Trophoblast cell (in vitro differentiated cells and primary cell): Measurements from ENCODE around the gene DCN.

ENCODE experiments used
- DNase-seq, 2 donors: peaks; one replicate each; pipeline ENCODE4 v3.0.0-alpha.2; 2016
- H2AFZ ChIP-seq: 2 replicates; pipeline ENCODE4 v1.6.1; 2013; ENCODE audit warnings: low read length, moderate library complexity, mild to moderate bottlenecking; ENCODE audit not compliant: insufficient read depth, poor library complexity
- H2AK5ac ChIP-seq: 2 replicates; pipeline ENCODE4 v1.6.1; 2013; ENCODE audit warnings: mild to moderate bottlenecking, low read length
- H2BK120ac ChIP-seq: 2 replicates; pipeline ENCODE4 v1.6.1; 2013; ENCODE audit warnings: low read length, mild to moderate bottlenecking, moderate library complexity; ENCODE audit not compliant: insufficient read depth, poor library complexity
- H2BK12ac ChIP-seq: 2 replicates; pipeline ENCODE4 v1.6.1; 2013; ENCODE audit warnings: mild to moderate bottlenecking, low read length, moderate library complexity
- H2BK5ac ChIP-seq: 2 replicates; pipeline ENCODE4 v1.6.1; 2013; ENCODE audit warnings: low read length, low read depth, moderate library complexity, mild to moderate bottlenecking; ENCODE audit not compliant: poor library complexity
- H3K14ac ChIP-seq: 2 replicates; pipeline ENCODE4 v1.6.1; 2013; ENCODE audit warnings: mild to moderate bottlenecking, low read length
- H3K18ac ChIP-seq: 2 replicates; pipeline ENCODE4 v1.6.1; 2013; ENCODE audit warnings: mild to moderate bottlenecking, low read length
- H3K23ac ChIP-seq: 2 replicates; pipeline ENCODE4 v1.6.1; 2013; ENCODE audit warnings: low read length
- H3K27ac ChIP-seq: 2 replicates; pipeline ENCODE4 v1.5.1; 2013; ENCODE audit warnings: low read depth, mild to moderate bottlenecking, inconsistent platforms, low read length, moderate library complexity
- H3K27me3 ChIP-seq: 2 replicates; pipeline ENCODE4 v1.6.1; 2013; ENCODE audit warnings: inconsistent platforms, mild to moderate bottlenecking, low read length, moderate library complexity; ENCODE audit not compliant: insufficient read depth
- H3K36me3 ChIP-seq, 2 experiments: 1 replicate in 1 of 2; 2 replicates in 1 of 2; pipeline ENCODE4 v1.6.1; 2013; ENCODE audit warnings: low read length in 2 of 2, mild to moderate bottlenecking in 2 of 2, moderate library complexity in 1 of 2; ENCODE audit not compliant: insufficient read depth in 2 of 2, control insufficient read depth in 1 of 2
- H3K4ac ChIP-seq: 2 replicates; pipeline ENCODE4 v1.6.1; 2013; ENCODE audit warnings: low read depth, mild to moderate bottlenecking, low read length, moderate library complexity
- H3K4me1 ChIP-seq, 2 experiments: 1 replicate in 1 of 2; 2 replicates in 1 of 2; pipeline ENCODE4 v1.6.1; 2013; ENCODE audit warnings: low read length in 2 of 2, mild to moderate bottlenecking in 2 of 2, moderate library complexity in 1 of 2; ENCODE audit not compliant: insufficient read depth in 2 of 2, control insufficient read depth in 1 of 2
- H3K4me2 ChIP-seq: 2 replicates; pipeline ENCODE4 v1.6.1; 2013; ENCODE audit warnings: inconsistent platforms, mild to moderate bottlenecking, low read length, moderate library complexity
- H3K4me3 ChIP-seq: 2 replicates; pipeline ENCODE4 v1.5.1; 2013; ENCODE audit warnings: mild to moderate bottlenecking, low read depth, low read length, inconsistent platforms
- H3K79me1 ChIP-seq: one replicate; pipeline ENCODE4 v1.6.1; 2013; ENCODE audit warnings: low read length
- H3K79me2 ChIP-seq: 2 replicates; pipeline ENCODE4 v1.6.1; 2013; ENCODE audit warnings: low read length, mild to moderate bottlenecking; ENCODE audit not compliant: control insufficient read depth, insufficient read depth, poor library complexity
- H3K9ac ChIP-seq: 2 replicates; pipeline ENCODE4 v1.6.1; 2013; ENCODE audit warnings: mild to moderate bottlenecking, low read length
- H3K9me3 ChIP-seq: 2 replicates; pipeline ENCODE4 v1.6.1; 2013; ENCODE audit warnings: low read depth, mild to moderate bottlenecking, control low read depth, inconsistent platforms, low read length; ENCODE audit not compliant: insufficient read depth
- H4K12ac ChIP-seq: 2 replicates; pipeline ENCODE4 v1.6.1; 2013; ENCODE audit warnings: low read depth, mild to moderate bottlenecking, low read length, moderate library complexity
- H4K8ac ChIP-seq: 2 replicates; pipeline ENCODE4 v1.6.1; 2013; ENCODE audit warnings: low read depth, mild to moderate bottlenecking, low read length, moderate library complexity
- H4K91ac ChIP-seq: one replicate; pipeline ENCODE4 v1.6.1; 2013; ENCODE audit warnings: low read depth, mild to moderate bottlenecking, low read length, moderate library complexity
- WGBS: extraction: QIAGEN DNeasy Blood & Tissue Kit; methylation state at CpG from one replicate; pipeline ENCODE4 v1.1.7; 2013; ENCODE audit warnings: missing lambda C conversion rate; ENCODE audit not compliant: insufficient read length, insufficient coverage; ENCODE audit errors: extremely low coverage; 5-methylcytosine and 5-hydroxymethylcytosine counted together

Gene DCN

DNA sequence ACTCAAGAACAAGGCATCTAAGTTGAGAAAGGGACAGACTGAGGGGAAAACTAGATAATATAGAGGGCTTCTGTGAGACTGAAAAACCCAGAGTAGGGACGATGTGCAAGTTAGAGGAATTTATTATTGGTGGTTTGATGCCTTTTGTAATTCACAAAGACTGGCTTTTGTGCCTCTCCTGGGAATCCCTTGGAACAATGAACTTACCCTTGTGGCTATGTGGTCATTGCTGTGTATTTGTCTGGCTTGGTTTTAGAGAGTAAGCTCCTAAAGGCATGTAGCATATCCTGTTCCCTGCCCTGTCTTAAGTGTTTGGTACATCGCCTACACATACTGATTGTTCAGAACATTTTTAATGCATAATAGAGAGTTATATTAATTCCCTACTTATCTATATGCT lies 26.6 kb downstream of the DCN start:
- H3K4me2 ChIP-seq, result no peak overlapping the region
- H4K8ac ChIP-seq, result no peak overlapping the region
- no peaks in the 10 kb centered on the region for H3K79me2 ChIP-seq
- H2AK5ac ChIP-seq, result no peak overlapping the region
- H3K14ac ChIP-seq, result no peak overlapping the region
- no peak overlapping the region for H2BK120ac ChIP-seq
- H3K27me3 ChIP-seq, result no peaks in the 10 kb centered on the region
- no peak overlapping the region for H2BK5ac ChIP-seq
- H2BK12ac ChIP-seq, result no peak overlapping the region
- no peak overlapping the region for H3K18ac ChIP-seq
- H3K23ac ChIP-seq, result no peak overlapping the region
- no peak overlapping the region for H4K91ac ChIP-seq
- no peak overlapping the region for H3K4me3 ChIP-seq
- peaks cover under 1 to 2% of the 10 kb centered on the region in 2 experiments for H3K36me3 ChIP-seq
- no CpG with 5 or more reads among the region's 2 CpGs for WGBS
- H3K9ac ChIP-seq, result no peak overlapping the region
- H3K4ac ChIP-seq, result no peak overlapping the region
- H3K79me1 ChIP-seq, result no peaks in the 10 kb centered on the region
- no peaks in the 10 kb centered on the region for H3K4me1 ChIP-seq
- no peak overlapping the region for H4K12ac ChIP-seq
- H2AFZ ChIP-seq, result no peak overlapping the region
- H3K27ac ChIP-seq, result no peak overlapping the region
- no peaks in the 10 kb centered on the region for H3K9me3 ChIP-seq
- DNase-seq, result no peak

DNA sequence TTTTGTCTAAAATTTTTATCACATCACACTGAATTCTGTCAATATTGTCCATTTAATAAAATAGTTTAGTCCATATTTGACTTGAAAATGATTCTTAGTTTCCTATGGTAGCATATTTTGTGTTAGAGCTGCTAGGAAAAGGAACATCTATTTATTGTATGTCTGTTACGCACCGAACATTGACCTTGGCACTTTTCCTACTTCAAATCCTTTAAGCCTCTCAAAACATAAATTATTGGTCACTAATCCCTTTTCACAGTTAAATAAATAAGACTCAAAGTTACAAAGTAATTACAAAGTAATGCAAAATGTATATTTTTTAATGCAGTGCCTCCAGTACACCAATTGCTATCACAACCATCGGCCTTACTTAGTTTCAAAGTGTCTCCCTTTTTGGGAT lies 28.5 kb downstream of the DCN start:
- Histone ChIP-seq H2BK120ac (no peak overlapping the region), H3K27ac (no peak overlapping the region), H3K14ac (no peak overlapping the region), H4K12ac (no peak overlapping the region), H2BK12ac (no peak overlapping the region), H4K91ac (no peak overlapping the region), H2AFZ (no peak overlapping the region), H3K4ac (no peak overlapping the region), H3K9me3 (no peaks in the 10 kb centered on the region), H3K4me3 (no peak overlapping the region), H3K18ac (no peak overlapping the region), H3K79me2 (no peaks in the 10 kb centered on the region), H3K27me3 (no peaks in the 10 kb centered on the region), H3K9ac (no peak overlapping the region), H3K4me2 (no peak overlapping the region), H3K23ac (no peak overlapping the region), H3K36me3 (peaks cover 2% of the 10 kb centered on the region in 2 experiments), H4K8ac (no peak overlapping the region), H3K4me1 (no peaks in the 10 kb centered on the region), H2AK5ac (no peak overlapping the region), H3K79me1 (no peaks in the 10 kb centered on the region), H2BK5ac (no peak overlapping the region)
- no peak for DNase-seq
- no CpG with 5 or more reads among the region's 3 CpGs for WGBS

DNA sequence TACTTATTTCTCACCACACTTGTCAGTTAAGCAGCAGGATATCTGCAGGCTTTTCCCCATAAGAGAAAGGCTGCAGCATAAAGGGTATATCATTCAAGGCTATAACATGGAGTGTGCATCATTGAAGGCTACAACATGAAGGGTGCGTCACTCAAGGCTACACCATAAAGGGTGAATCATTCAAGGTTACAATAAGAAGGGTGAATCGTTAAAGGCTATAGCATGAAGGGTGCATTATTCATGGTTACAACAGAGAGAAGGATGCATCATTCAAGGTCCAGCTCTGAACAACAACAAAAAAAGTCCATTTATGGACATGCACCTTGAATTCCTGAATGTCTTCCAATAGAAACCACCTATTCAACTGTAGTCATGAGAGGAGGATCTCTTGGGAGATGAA lies 38.6 kb downstream of the DCN start:
- WGBS, result no CpG with 5 or more reads among the region's 2 CpGs
- no peak overlapping the region for H2BK5ac ChIP-seq
- H4K12ac ChIP-seq, result no peak overlapping the region
- no peak overlapping the region for H2AK5ac ChIP-seq
- no peak overlapping the region for H3K9ac ChIP-seq
- H2AFZ ChIP-seq, result no peak overlapping the region
- H3K36me3 ChIP-seq, result peaks cover 0 to 3% of the 10 kb centered on the region in 2 experiments
- H3K79me1 ChIP-seq, result peaks cover 6% of the 10 kb centered on the region
- no peaks in the 10 kb centered on the region for H3K79me2 ChIP-seq
- DNase-seq, result no peak
- no peak overlapping the region for H4K91ac ChIP-seq
- no peak overlapping the region for H2BK120ac ChIP-seq
- no peak overlapping the region for H3K14ac ChIP-seq
- H3K9me3 ChIP-seq, result no peaks in the 10 kb centered on the region
- no peak overlapping the region for H3K4me3 ChIP-seq
- no peak overlapping the region for H3K23ac ChIP-seq
- H3K4ac ChIP-seq, result no peak overlapping the region
- no peak overlapping the region for H4K8ac ChIP-seq
- H3K27me3 ChIP-seq, result no peaks in the 10 kb centered on the region
- H3K18ac ChIP-seq, result no peak overlapping the region
- peaks cover 2 to 6% of the 10 kb centered on the region in 2 experiments for H3K4me1 ChIP-seq
- no peak overlapping the region for H3K27ac ChIP-seq
- H3K4me2 ChIP-seq, result no peak overlapping the region
- H2BK12ac ChIP-seq, result no peak overlapping the region

DNA sequence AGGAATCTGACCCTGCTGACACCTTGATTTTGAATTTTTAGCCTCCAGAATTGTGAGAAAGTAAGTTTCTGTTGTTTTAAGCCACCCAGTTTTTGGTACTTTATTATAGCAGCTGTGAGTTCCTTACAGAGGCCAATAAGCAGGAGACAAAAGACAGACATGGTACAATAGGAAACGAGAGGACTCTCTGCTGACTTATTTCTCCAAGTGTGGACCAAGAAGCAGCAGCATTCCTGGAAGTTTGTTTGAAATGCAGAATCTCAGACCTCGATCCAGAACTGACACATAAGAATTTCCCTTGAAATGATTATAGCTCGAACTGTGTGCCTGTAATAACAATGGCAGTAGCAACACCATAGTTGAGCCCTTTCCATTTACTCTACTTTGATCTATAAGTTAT lies 39.4 kb downstream of the DCN start:
- no peak for DNase-seq
- Histone ChIP-seq H3K27me3 (no peaks in the 10 kb centered on the region), H2AK5ac (no peak overlapping the region), H3K4me1 (peaks cover 2 to 6% of the 10 kb centered on the region in 2 experiments), H2BK120ac (peak overlapping the region; percentile 22), H3K9me3 (no peaks in the 10 kb centered on the region), H3K9ac (no peak overlapping the region), H4K91ac (no peak overlapping the region), H3K79me1 (peaks cover 6% of the 10 kb centered on the region), H3K4ac (no peak overlapping the region), H3K79me2 (no peaks in the 10 kb centered on the region), H3K23ac (no peak overlapping the region), H3K18ac (no peak overlapping the region), H3K36me3 (no peaks in the 10 kb centered on the region), H3K4me3 (no peak overlapping the region), H3K4me2 (no peak overlapping the region), H2BK12ac (peak overlapping the region; percentile 64), H3K14ac (no peak overlapping the region), H3K27ac (no peak overlapping the region), H4K12ac (no peak overlapping the region), H2BK5ac (no peak overlapping the region), H4K8ac (no peak overlapping the region), H2AFZ (no peak overlapping the region)
- WGBS, result no CpG with 5 or more reads among the region's 3 CpGs
